ENCODE measurements around the gene CLHC1.
"Not testable (repeated sequence)": the region's sequence is repeated elsewhere in the genome, so short reads cannot be mapped to it uniquely, and the experiment has no call there.

CLHC1 gene

GRCh38 chr2:55232084-55232862 is at the start of gene CLHC1, which contains the start of gene RPS27A:
CLHC1 (minus strand) TSS chr2:55232293; CDS start chr2:55222411, 9,882 bp downstream.
RPS27A (plus strand) TSS chr2:55232688; CDS start chr2:55232825, 137 bp downstream.
- ATAC-seq (peak; percentile 90), DNase-seq (peak; percentile 96)

- not testable (repeated sequence) for DNase-seq, ATAC-seq
Observed at GRCh38 chr2:55280851-55281546, 48.9 kb upstream of the CLHC1 start.

- DNase-seq, ATAC-seq: not testable (repeated sequence)
Observed at GRCh38 chr2:55279859-55280424, 47.8 kb upstream of the CLHC1 start.

GRCh38 chr2:55279214-55279835 is 47.2 kb upstream of the CLHC1 start:
- not testable (repeated sequence) for DNase-seq, ATAC-seq

- no peak for DNase-seq
- ATAC-seq: no peak
Observed at GRCh38 chr2:55277310-55277709, 45.2 kb upstream of the CLHC1 start.

- not testable (repeated sequence) for DNase-seq, ATAC-seq
Observed at GRCh38 chr2:55274346-55274745, 42.3 kb upstream of the CLHC1 start.

- DNase-seq (no peak), ATAC-seq (no peak)
Observed at GRCh38 chr2:55269645-55269990, 37.5 kb upstream of the CLHC1 start.

GRCh38 chr2:55268907-55269644 is 37.0 kb upstream of the CLHC1 start, which contains the start of gene MTIF2:
MTIF2 (minus strand) TSS chr2:55269231; CDS start chr2:55263858, 5,373 bp downstream.
- DNase-seq: peak; percentile 94
- ATAC-seq: peak; percentile 99

GRCh38 chr2:55268288-55268906 is 36.3 kb upstream of the CLHC1 start:
- ATAC-seq (no peak), DNase-seq (no peak)

GRCh38 chr2:55259586-55259985 is 27.5 kb upstream of the CLHC1 start:
- ATAC-seq, DNase-seq: not testable (repeated sequence)

GRCh38 chr2:55252832-55253231 is 20.7 kb upstream of the CLHC1 start:
- ATAC-seq (no peak), DNase-seq (no peak)

GRCh38 chr2:55247025-55247424 is 14.9 kb upstream of the CLHC1 start:
- DNase-seq: no peak
- no peak for ATAC-seq

- ATAC-seq (no peak), DNase-seq (no peak)
Observed at GRCh38 chr2:55245411-55245810, 13.3 kb upstream of the CLHC1 start.

- ATAC-seq: no peak
- DNase-seq: no peak
Observed at GRCh38 chr2:55242617-55243016, 10.5 kb upstream of the CLHC1 start.

- not testable (repeated sequence) for DNase-seq, ATAC-seq
Observed at GRCh38 chr2:55241582-55241981, 9.5 kb upstream of the CLHC1 start.

GRCh38 chr2:55239656-55240222 is 7.6 kb upstream of the CLHC1 start:
- ATAC-seq (no peak), DNase-seq (no peak)

- ATAC-seq (no peak), DNase-seq (no peak)
Observed at GRCh38 chr2:55236992-55237543, 5.0 kb upstream of the CLHC1 start.

GRCh38 chr2:55235724-55236538 is 3.8 kb upstream of the CLHC1 start:
- no peak for ATAC-seq
- no peak for DNase-seq

- DNase-seq: no peak
- no peak for ATAC-seq
Observed at GRCh38 chr2:55233658-55233940, 1.5 kb upstream of the CLHC1 start.

All from stimulated activated naive CD8-positive, alpha-beta T cell treated with anti-CD3 and anti-CD28 coated beads, Interleukin-15, Interleukin-2, amounts not matched to agents 100 U/mL and 50 U/mL, for 24 hours (primary cell).